ENCODE data around the gene ICE1. TPM values are rescaled to one million over a fixed set of nuclear protein-coding genes. Genes with fewer than 3 reads are reported as not detected.
A peak's percentile ranks its signal among the peaks of the same experiment; 100 is the strongest.
"Not testable (repeated sequence)": the region's sequence is repeated elsewhere in the genome, so short reads cannot be mapped to it uniquely, and the experiment has no call there.

ICE1 gene
- total RNA-seq, 2 donors from 2014 or later = 19.2 to 20.1 TPM

DNA sequence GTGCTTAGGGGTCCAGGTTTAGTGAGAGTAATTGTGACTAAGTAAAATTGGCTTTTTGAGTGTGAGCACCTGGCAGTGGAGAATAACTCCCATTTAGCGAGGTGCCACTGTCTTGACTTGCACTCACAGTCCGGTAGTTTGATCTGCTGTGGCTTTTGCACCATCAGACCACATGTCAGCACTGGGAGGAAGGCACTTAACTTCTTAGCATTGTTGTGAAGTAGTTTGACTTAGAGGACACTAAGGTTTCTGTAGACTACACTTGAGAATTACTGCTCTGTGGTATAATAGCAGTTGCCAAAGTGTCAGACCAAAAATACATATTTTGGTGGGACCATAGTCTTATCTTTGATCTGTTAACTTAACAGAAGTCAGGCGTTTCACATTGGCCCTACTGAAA, 63.6 kb downstream of the ICE1 start:
- intact Hi-C loops (cut with DNase I) = no loop called here
- Histone ChIP-seq H3K9ac (ENCODE audit: low read depth in 2 of 2, low read length in 2 of 2) (no peak overlapping the region), H3K27me3 (no peaks in the 10 kb centered on the region), H3K4me1 (no peaks in the 10 kb centered on the region), H3K27ac (no peak overlapping the region), H3K4me3 (no peak overlapping the region), H3K9me3 (no peaks in the 10 kb centered on the region), H3K36me3 (no peaks in the 10 kb centered on the region)
- DNase-seq = no peak
- TF ChIP-seq, protein P1, sequence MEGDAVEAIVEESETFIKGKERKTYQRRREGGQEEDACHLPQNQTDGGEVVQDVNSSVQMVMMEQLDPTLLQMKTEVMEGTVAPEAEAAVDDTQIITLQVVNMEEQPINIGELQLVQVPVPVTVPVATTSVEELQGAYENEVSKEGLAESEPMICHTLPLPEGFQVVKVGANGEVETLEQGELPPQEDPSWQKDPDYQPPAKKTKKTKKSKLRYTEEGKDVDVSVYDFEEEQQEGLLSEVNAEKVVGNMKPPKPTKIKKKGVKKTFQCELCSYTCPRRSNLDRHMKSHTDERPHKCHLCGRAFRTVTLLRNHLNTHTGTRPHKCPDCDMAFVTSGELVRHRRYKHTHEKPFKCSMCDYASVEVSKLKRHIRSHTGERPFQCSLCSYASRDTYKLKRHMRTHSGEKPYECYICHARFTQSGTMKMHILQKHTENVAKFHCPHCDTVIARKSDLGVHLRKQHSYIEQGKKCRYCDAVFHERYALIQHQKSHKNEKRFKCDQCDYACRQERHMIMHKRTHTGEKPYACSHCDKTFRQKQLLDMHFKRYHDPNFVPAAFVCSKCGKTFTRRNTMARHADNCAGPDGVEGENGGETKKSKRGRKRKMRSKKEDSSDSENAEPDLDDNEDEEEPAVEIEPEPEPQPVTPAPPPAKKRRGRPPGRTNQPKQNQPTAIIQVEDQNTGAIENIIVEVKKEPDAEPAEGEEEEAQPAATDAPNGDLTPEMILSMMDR (IDR thresholded peaks at IDR 0.05) = no peak

DNA sequence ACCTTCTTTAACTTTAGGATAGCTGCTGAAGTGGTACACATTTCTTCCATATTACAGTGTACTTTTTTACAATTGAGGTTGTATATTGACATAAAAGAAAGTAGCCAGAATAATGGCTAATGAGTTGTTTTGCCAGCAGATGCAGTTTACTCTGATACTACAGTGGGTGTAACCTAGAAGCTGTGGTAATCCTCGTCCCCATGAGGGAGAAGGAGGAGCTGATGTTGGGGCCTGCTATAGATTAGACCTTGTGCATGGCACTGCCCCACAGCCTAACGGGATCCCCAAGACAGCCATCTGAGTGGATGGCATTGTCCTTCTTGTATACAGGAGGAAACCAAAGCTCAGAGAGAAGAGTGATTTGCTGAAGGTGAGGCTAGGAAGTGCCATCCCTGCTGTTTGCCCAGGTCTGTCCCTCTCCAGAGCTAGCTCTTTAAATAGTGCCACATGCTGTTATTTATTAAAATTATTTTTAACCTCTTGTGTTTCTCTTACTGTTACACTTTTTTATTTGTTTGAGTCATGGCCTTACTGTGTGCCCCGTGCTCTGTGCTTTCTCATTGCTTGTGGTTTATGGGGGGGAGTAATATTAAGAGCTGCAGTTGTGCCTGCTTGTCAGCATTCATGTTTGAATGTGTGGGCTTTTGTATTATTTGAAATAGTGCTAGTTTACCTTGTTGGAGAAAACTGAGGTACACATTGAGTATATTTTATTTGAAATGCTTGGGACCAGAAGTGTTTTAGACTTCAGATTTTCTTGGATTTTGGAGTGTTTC, 65.3 kb downstream of the ICE1 start:
- H3K36me3 ChIP-seq = no peaks in the 10 kb centered on the region
- TF ChIP-seq, protein P1 (IDR thresholded peaks at IDR 0.05) = no peak

DNA sequence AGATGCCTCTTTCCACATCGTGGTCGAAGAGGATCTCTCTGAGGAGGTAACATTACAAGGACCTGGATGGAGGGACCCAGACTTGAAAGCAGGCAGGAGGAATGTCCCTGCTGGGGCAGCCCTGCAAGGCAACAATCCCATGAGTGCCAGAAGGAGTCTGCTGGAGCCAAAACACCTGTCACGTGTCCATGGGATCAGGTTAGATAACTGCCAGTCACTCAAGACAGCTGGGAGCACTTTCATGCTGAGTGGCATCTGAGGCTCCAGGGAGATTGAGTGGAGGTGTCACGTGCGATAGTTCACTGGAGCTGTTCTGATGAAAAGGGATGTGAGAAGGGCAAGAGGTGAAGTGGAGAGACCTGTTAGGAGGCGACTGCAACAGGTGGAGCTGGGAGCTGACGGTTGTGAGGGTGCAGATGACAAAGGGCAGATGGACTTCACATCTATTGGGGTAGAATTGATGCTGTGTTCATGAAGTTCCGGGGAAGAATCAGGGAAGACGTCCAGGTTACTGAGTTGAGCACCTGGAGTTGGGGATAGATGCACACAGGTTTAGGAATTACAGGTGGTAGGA, 68.4 kb downstream of the ICE1 start:
- H3K9ac ChIP-seq (ENCODE audit: low read depth in 2 of 2, low read length in 2 of 2) = no peak overlapping the region
- no peaks in the 10 kb centered on the region for H3K4me1 ChIP-seq
- no peak for DNase-seq
- intact Hi-C loops (cut with DNase I) = loop anchor here (10.0 kb wide), 3 partner anchors 894 to 1254 kb away; no protein-coding TSS in a partner anchor
- no peaks in the 10 kb centered on the region for H3K9me3 ChIP-seq
- TF ChIP-seq, protein P1 (IDR thresholded peaks at IDR 0.05) = no peak
- H3K36me3 ChIP-seq = no peaks in the 10 kb centered on the region
- no peak overlapping the region for H3K27ac ChIP-seq
- H3K27me3 ChIP-seq = no peaks in the 10 kb centered on the region
- no peak overlapping the region for H3K4me3 ChIP-seq

More for the DNA sequence above, 65.3 kb downstream of the ICE1 start:
- Histone ChIP-seq H3K9ac (ENCODE audit: low read depth in 2 of 2, low read length in 2 of 2) (no peak overlapping the region), H3K27me3 (no peaks in the 10 kb centered on the region), H3K27ac (no peak overlapping the region), H3K4me3 (no peak overlapping the region), H3K4me1 (no peaks in the 10 kb centered on the region), H3K9me3 (no peaks in the 10 kb centered on the region)
- intact Hi-C loops (cut with DNase I) = no loop called here
- DNase-seq = no peak

DNA sequence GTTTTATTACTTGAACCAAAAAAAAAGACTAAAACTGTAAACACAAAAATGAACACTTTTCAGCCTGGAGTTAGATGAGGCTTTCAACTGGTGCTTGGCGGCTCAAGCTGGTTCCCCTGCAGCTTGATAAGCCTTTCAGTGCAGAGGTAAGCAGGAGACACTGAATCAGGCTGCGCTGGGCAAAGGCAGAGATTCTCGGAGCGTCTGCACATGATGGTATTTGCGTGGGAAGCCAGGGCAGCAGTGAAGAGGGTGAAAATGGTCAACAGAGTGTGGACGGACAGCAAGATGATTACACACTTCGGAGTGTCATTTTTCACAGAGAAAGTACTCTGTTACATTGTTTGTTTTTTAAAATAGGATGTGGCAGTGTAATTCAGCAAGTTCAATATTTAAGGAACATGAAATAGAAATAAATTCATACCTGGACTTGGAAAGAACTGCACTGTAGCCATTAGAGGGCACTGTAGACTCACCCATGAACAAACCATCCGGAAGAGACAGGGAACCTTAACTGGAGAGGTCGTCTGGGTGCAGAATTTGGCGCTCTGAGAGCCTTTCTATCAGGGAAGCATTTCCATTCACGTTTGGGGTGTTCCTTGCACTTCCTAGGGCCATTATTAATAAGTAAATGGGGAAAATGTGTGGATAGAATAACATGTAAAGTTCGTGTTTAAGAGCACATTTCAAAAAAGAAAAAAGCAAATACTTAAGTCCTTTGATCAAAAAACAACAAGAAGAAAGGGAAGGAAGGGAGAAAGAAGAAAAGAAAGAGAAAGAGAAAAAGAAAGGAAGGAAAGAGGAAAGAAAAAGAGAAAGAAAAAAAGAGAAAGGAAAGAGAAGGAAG, 69.8 kb downstream of the ICE1 start:
- H3K4me1 ChIP-seq = no peaks in the 10 kb centered on the region
- H3K27ac ChIP-seq = no peak overlapping the region
- H3K27me3 ChIP-seq = no peaks in the 10 kb centered on the region
- intact Hi-C loops (cut with DNase I) = loop anchor here (10.0 kb wide), 3 partner anchors 892 to 1252 kb away; no protein-coding TSS in a partner anchor
- peak; percentile 36 for DNase-seq
- no peak overlapping the region for H3K4me3 ChIP-seq
- TF ChIP-seq, protein P1 (IDR thresholded peaks at IDR 0.05) = peak; percentile 42
- no peaks in the 10 kb centered on the region for H3K36me3 ChIP-seq
- H3K9ac ChIP-seq (ENCODE audit: low read depth in 2 of 2, low read length in 2 of 2) = no peak overlapping the region
- H3K9me3 ChIP-seq = no peaks in the 10 kb centered on the region

DNA sequence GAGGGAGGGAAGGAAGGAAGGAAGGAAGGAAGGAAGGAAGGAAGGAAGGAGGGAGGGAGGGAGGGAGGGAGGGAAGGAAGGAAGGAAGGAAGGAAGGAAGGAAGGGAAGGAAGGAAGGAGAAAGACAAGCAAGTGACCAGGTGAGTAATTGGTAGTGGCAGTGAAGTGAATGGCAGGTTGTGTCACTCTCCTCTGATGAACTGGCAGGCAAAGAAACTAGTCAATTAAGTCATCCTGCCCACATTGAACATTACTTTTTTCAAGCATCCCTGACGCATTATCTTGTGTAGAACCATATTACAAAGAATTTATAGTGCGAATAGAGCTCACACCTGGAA, 70.4 kb downstream of the ICE1 start:
- not testable (repeated sequence) for H3K4me1 ChIP-seq; H3K4me3 ChIP-seq; H3K27me3 ChIP-seq; H3K36me3 ChIP-seq; H3K9me3 ChIP-seq; H3K9ac ChIP-seq (ENCODE audit: low read depth in 2 of 2, low read length in 2 of 2); DNase-seq; H3K27ac ChIP-seq
- intact Hi-C loops (cut with DNase I) = loop anchor here (10.0 kb wide), 3 partner anchors 892 to 1252 kb away; no protein-coding TSS in a partner anchor
